GM21515 (cell line): ENCODE data around the gene FMN2.

ENCODE experiments used
- ATAC-seq: cut with Tn5 transposase; IDR thresholded peaks from one replicate; pipeline ENCODE4 v1.9.1; 2021; ENCODE audit not compliant: unreplicated experiment

Gene FMN2

DNA sequence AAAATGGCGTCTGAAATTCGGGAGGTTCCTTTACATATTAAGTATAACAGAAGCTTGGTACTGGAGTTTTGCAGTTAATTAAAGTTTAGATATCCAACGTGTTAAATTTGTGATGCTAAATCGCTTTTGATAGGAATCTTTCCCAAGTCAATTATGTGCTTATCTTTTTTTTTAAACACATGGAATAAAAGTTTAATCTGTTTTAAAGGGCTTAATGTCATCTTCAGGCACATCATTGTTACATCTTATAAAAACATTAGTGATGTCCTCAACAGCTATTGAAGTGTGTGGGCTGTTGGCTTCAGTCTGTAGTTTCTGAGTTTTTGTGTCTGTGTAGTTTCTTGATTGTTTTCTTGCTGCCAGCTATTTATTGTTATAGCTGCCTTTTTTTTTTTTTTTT lies 5.3 kb downstream of the FMN2 start:
- ATAC-seq, result no peak

DNA sequence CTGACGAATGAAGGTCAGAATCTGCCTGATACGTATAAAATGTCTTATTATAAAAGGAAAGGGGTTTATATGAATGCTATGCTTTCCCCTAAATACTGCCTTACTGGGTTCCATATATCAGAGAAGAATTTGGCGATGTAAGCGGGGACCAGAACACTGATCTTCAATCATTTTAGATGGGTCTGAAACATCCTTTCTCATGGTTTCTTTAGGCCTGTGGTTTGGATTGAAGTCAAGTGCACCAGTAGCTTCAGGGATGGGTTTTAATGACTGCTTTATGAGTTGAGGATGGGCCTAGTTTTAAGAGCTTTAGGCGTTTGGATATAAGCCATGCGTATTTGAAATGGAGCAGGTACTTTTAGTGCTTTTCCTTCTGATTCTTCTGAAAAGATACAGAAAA lies 6.9 kb downstream of the FMN2 start:
- ATAC-seq, result no peak

GRCh38 chr1:240099329-240099728 lies 7.6 kb downstream of the FMN2 start:
- no peak for ATAC-seq

GRCh38 chr1:240099748-240100147 lies 8.1 kb downstream of the FMN2 start:
- ATAC-seq, result no peak

- ATAC-seq, result no peak
Measured at GRCh38 chr1:240100371-240100934, 8.8 kb downstream of the FMN2 start.

- ATAC-seq, result no peak
Measured at GRCh38 chr1:240101306-240101705, 9.6 kb downstream of the FMN2 start.

GRCh38 chr1:240101737-240102136 lies 10.1 kb downstream of the FMN2 start:
- ATAC-seq, result no peak

GRCh38 chr1:240104672-240105071 lies 13.0 kb downstream of the FMN2 start:
- ATAC-seq, result no peak

- ATAC-seq, result no peak
Measured at GRCh38 chr1:240107058-240107684, 15.5 kb downstream of the FMN2 start.

GRCh38 chr1:240109130-240109529 lies 17.4 kb downstream of the FMN2 start:
- ATAC-seq, result no peak

- ATAC-seq, result no peak
Measured at GRCh38 chr1:240109920-240110636, 18.4 kb downstream of the FMN2 start.

GRCh38 chr1:240111558-240111957 lies 19.9 kb downstream of the FMN2 start:
- ATAC-seq, result no peak

GRCh38 chr1:240114222-240114621 lies 22.5 kb downstream of the FMN2 start:
- ATAC-seq, result no peak

GRCh38 chr1:240115831-240116230 lies 24.1 kb downstream of the FMN2 start:
- no peak for ATAC-seq

GRCh38 chr1:240116831-240117769 lies 25.4 kb downstream of the FMN2 start:
- ATAC-seq, result no peak

- no peak for ATAC-seq
Measured at GRCh38 chr1:240117930-240118329, 26.2 kb downstream of the FMN2 start.

GRCh38 chr1:240122639-240123613 lies 31.2 kb downstream of the FMN2 start:
- no peak for ATAC-seq

DNA sequence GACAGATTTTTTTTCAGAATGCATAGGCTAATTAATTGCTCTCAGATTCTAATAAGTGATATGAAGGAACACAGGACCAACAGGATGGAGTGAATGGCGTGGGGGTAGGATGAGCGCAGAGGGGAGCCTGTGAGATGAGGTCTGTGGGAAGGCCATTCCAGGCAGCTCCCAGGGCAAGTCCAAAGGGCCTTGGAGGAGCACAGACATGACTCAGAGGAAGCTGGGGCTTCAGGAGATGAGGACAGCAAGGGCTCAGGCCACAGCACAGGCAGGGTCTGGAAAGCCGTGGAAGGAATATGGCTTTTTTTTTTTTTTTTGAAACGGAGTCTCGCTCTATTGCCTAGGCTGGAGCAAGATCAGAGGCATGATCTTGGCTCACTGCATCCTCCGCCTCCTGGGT lies 35.1 kb downstream of the FMN2 start:
- ATAC-seq, result no peak

GRCh38 chr1:240128366-240128765 lies 36.7 kb downstream of the FMN2 start:
- no peak for ATAC-seq

DNA sequence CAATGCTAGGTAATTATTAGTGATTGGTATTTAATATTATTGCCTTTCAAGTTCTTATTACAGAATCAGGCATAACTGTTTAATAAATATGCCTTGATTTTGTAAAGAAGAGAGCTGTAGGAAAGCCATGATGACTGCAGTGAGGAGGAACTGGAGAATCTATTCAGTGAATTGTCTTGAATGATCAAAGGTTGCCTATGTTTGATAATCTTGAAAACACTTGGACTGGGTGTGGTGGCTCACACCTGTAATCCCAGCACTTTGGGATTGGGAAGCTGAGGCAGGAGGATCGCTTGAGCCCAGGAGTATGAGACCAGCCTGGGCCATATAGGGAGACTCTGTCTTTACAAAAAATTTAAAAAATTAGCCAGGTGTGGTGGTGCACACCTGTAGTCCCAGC lies 42.4 kb downstream of the FMN2 start:
- ATAC-seq, result no peak
